ENCODE data around the gene NBEAL1.
"Not testable (repeated sequence)": the region's sequence is repeated elsewhere in the genome, so short reads cannot be mapped to it uniquely, and the experiment has no call there.

NBEAL1 gene

DNA sequence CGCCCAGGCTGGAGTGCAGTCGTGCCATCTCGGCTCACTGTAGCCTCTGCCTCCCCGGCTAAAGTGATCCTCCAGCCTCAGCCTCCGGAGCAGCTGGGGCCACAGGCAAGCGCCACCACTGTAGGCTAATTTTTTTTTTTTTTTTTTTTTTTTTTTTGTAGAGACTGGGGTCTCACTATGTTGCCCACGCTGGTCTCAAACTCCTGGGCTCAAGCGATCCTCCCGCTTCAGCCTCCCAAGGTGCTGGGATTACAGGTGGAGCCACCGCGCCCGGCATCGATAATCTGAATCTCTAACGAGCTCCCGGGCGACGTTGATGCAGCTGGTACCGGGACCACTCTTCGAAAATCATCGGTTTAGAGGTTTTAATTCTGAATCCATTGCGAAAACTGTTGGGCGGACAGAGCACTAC is 223.6 kb downstream of the NBEAL1 start:
- DNase-seq = no peak

GRCh38 chr2:203238704-203239526 is 224.2 kb downstream of the NBEAL1 start, which contains the start of gene CYP20A1:
TSS of gene CYP20A1 (plus strand) at chr2:203239018. CDS start at chr2:203239063, 45 bp downstream.
- peak; percentile 97 for DNase-seq

DNA sequence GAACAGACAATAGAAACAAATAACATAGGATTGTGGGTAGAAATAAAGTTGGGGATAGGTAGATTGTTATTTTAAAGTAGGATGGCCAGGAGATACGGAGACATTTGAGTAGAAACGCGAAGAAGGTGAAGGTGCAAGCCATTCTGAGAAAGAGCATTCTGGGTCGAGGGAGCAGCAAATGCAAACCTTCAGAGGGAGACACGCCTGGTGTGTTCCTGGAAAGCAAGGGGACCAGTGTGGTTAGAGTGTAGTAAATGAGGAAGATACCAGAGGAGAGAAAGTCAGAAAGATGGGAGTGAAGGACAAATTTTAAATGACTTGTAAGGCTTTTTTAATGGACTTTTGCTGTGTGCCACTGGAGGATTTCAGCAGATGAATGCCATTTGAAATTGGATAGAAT is 225.8 kb downstream of the NBEAL1 start:
- no peak for DNase-seq

DNA sequence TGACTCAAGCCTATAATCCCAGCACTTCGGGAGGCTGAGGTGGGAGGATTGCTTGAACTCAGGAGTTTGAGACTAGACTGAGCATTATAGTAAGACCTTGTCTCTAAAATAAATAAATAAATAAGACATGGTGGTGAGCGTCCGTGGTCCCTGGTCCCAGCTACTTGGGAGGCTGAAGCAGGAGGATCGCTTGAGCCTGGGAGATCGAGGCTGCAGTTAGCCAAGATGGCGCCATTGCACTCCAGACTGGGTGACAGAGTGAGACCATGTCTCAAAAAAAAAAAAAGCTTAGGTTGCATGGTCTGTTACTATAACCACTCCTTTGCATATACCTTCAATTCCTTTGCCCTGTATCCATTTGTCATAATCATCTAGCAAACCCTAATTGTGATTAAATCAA is 227.8 kb downstream of the NBEAL1 start:
- no peak for DNase-seq

- no peak for DNase-seq
Observed at GRCh38 chr2:203246646-203247045, 232.0 kb downstream of the NBEAL1 start.

- DNase-seq = no peak
Observed at GRCh38 chr2:203252818-203253217, 238.1 kb downstream of the NBEAL1 start.

DNA sequence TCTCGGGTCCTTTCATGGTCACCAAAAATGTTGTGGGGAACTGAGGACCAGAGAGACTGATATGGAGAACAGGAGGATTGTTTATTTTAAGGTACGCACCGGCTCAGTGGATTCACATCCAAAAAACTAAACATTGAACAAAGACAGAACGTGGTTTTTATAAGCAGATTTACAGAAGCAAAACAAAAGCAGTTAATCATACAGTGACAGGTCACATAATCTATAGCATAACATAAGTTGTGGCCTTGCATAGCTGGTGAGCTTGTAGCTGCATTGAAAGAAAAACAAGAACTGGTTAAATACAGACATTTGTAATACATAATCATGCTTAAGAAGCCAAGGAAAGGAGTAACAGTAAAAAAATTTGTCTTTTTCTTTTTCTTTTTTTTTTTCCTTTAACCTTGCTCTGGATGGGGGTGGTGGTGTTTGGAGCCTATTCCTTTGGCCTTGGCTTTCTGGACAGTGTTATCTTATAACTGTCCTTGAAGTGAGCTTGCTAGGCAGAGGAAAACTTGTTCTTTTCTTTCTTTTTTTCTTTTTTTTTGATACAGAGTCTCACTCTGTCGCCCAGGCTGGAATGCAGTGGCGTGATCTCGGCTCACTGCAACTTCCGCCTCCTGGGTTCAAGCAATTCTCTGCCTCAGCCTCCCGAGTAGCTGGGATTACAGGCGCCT is 238.9 kb downstream of the NBEAL1 start:
- not testable (repeated sequence) for DNase-seq

- no peak for DNase-seq
Observed at GRCh38 chr2:203261326-203262159, 246.9 kb downstream of the NBEAL1 start.
